ENCODE data around the gene HOMER1.

DNA sequence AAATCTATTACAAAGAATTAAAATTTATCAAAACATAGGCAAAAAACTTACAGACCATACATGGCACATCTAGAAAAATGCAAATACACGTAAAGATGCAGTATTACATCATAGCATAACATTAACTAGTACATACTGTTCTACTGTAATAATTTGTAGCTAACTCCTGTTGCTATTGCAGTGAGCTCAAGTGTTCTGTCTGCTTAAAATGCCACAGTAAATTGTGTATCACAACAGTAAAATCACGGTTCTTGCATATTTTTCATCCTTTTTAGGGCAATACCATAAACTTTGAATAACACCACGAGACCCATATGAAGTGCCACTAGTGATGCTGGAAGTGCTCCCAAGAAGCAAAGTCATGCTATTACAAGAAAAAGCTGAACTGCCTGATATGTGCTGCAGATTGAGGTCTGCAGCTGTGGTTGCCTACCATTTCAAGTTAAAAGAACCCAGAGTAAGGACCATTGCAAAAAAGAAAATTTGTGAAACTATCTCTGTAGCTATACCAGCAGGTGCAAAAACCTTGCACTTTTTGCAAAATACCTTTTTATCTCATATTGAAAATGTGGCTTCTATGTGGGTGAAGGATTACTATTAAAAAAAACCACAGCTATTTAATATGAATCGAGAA, 14.2 kb downstream of the HOMER1 start:
- TF ChIP-seq EZH2 (IDR thresholded peaks at IDR 0.05) (no peak), EZH2phosphoT487 (IDR thresholded peaks at IDR 0.05) (no peak)
- TF ChIP-seq, protein P1, sequence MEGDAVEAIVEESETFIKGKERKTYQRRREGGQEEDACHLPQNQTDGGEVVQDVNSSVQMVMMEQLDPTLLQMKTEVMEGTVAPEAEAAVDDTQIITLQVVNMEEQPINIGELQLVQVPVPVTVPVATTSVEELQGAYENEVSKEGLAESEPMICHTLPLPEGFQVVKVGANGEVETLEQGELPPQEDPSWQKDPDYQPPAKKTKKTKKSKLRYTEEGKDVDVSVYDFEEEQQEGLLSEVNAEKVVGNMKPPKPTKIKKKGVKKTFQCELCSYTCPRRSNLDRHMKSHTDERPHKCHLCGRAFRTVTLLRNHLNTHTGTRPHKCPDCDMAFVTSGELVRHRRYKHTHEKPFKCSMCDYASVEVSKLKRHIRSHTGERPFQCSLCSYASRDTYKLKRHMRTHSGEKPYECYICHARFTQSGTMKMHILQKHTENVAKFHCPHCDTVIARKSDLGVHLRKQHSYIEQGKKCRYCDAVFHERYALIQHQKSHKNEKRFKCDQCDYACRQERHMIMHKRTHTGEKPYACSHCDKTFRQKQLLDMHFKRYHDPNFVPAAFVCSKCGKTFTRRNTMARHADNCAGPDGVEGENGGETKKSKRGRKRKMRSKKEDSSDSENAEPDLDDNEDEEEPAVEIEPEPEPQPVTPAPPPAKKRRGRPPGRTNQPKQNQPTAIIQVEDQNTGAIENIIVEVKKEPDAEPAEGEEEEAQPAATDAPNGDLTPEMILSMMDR (IDR thresholded peaks at IDR 0.05), result no peak
